Measurements from ENCODE around the gene FRMD7.

Gene FRMD7

GRCh38 chrX:132115792-132116191 lies 12.0 kb downstream of the FRMD7 start (continued):
- TF ChIP-seq ZBTB6 (tag by site-specific recombination; IDR thresholded peaks at IDR 0.05) = no peak
- no peak for TF ChIP-seq TSHZ1 (tag by site-specific recombination; IDR thresholded peaks at IDR 0.05; ENCODE audit: borderline replicate concordance)
- no peak for TF ChIP-seq ZNF707 (tag by site-specific recombination; IDR thresholded peaks at IDR 0.05)
- TF ChIP-seq MEIS1 (CRISPR knock-in tag; IDR thresholded peaks at IDR 0.05; ENCODE audit: borderline replicate concordance) = no peak
- TF ChIP-seq ZNF560 (tag by site-specific recombination; IDR thresholded peaks at IDR 0.05; ENCODE audit: borderline replicate concordance) = no peak
- TF ChIP-seq PRDM6 (tag by site-specific recombination; IDR thresholded peaks at IDR 0.05) = no peak
- TF ChIP-seq ZBTB49 (tag by site-specific recombination; IDR thresholded peaks at IDR 0.05; ENCODE audit: low read depth) = no peak
- TF ChIP-seq MYNN (tag by site-specific recombination; IDR thresholded peaks at IDR 0.05; ENCODE audit: borderline replicate concordance) = no peak
- TF ChIP-seq ELK4 (IDR thresholded peaks at IDR 0.05; ENCODE audit: borderline replicate concordance, low read depth, low read length) = no peak

GRCh38 chrX:132114607-132115006 lies 13.2 kb downstream of the FRMD7 start:
- H3K4me3 ChIP-seq (ENCODE audit: low read depth, low read length) = no peak overlapping the region
- no peaks in the 10 kb centered on the region for H3K36me3 ChIP-seq (ENCODE audit: control insufficient read depth in 2 of 2, insufficient read depth in 1 of 2, low read length in 2 of 2)
- ChIA-PET POLR2A (no interaction called here), CTCF (interaction anchor here (1.2 kb wide), 1 partner anchor 9 kb away, joined by 3 read pairs; no protein-coding TSS in a partner anchor)
- no peak for TF ChIP-seq ZNF157 (tag by site-specific recombination; IDR thresholded peaks at IDR 0.05)
- no peak for TF ChIP-seq ZNF292 (tag by site-specific recombination; IDR thresholded peaks at IDR 0.05; ENCODE audit: borderline replicate concordance, low read depth)
- no peak for TF ChIP-seq SCRT1 (tag by site-specific recombination; IDR thresholded peaks at IDR 0.05; ENCODE audit: borderline replicate concordance)
- TF ChIP-seq ZNF202 (tag by site-specific recombination; IDR thresholded peaks at IDR 0.05; ENCODE audit: borderline replicate concordance) = no peak
- no peak for TF ChIP-seq ZNF629 (tag by site-specific recombination; IDR thresholded peaks at IDR 0.05)
- no peaks in the 10 kb centered on the region for H3K4me1 ChIP-seq (ENCODE audit: control insufficient read depth, insufficient read depth, low read length)
- H3K27ac ChIP-seq (ENCODE audit: extremely low read depth, low read depth, low read length) = no peak overlapping the region
- H3K9me3 ChIP-seq (ENCODE audit: control insufficient read depth, insufficient read depth, low read depth, low read length) = no peaks in the 10 kb centered on the region
